Activated T-helper 1 cell treated with anti-CD3 and anti-CD28 coated beads, Interleukin-2, amount 50 U/mL, for 16 hours (primary cell): ENCODE data around the gene ADAD1.

Source experiments
- DNase-seq, 2 donors: peaks; one replicate each; pipeline ENCODE4 v3.0.0-alpha.2; 2020; ENCODE audit warnings: low read depth in 1 of 2, low spot score in 1 of 2

Gene ADAD1

GRCh38 chr4:122453384-122453995 is 74.7 kb downstream of the ADAD1 start:
- no peak for DNase-seq

GRCh38 chr4:122456231-122457116 is 77.7 kb downstream of the ADAD1 start, which contains the start of gene IL2:
Gene IL2, minus strand, starts transcription at chr4:122456725. Its CDS starts 285 bp downstream, at chr4:122456440.
- no peak for DNase-seq

- peak in 1 of 2 donors; percentile 9 for DNase-seq
These were observed 79.8 kb downstream of the ADAD1 start for GRCh38 chr4:122458625-122459024.

- no peak for DNase-seq
These were observed 90.6 kb downstream of the ADAD1 start for GRCh38 chr4:122469457-122469856.

- no peak for DNase-seq
These were observed 96.4 kb downstream of the ADAD1 start for GRCh38 chr4:122475233-122475632.

GRCh38 chr4:122476126-122476525 is 97.3 kb downstream of the ADAD1 start:
- no peak for DNase-seq

GRCh38 chr4:122476745-122477144 is 97.9 kb downstream of the ADAD1 start:
- DNase-seq = no peak
